ENCODE measurements around the gene NMNAT1. TPM values are rescaled to one million over a fixed set of nuclear protein-coding genes. Genes with fewer than 3 reads are reported as not detected.

The NMNAT1 gene
- total RNA-seq, 2 experiments from 2014 or later = 7.7 to 9.6 TPM

DNA sequence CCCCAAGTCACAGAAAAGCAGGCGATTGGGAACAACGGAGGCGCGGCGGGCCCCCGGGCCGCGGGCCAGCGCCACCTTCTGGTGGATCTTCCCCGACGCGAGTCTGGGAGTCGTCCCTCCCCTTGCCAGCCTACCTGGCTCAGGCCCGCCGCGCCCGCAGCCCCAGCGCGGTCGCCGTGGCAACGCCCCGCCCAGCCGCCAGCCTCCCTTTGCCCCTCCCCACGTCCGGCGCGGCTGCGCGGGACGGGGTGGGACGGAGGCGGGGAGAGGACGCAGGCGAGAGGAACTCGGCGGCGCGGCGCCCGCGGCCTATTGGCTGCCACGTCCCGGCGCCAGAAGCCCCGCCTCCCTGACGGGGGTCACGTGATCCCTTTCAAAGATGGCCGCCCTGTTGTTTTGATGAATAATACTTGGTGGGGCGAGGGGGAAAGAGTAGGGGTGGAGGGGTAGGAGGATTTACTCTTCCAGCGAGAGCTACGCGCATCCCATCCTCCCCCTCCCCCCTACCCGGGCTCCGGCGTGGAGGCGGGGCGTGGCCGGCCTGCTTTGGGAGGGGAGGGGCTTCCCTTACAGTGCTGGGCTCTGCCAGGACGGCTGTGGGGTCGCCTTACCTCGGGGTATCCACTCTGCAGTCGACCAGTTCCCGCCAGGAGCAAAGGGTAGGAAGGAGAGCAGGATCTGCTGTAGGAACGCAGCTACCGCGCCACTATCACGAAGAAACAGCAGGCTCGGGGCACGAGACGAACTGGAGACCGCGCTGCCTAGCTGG lies 89.5 kb downstream of the NMNAT1 start, which contains the start of gene UBE4B:
UBE4B (plus strand) TSS at position 369 of the 769 bp plus-strand sequence. CDS start 713 bp downstream, outside the sequence.
- POLR2A ChIA-PET = interaction anchor here (1.4 to 2.5 kb wide), 3 partner anchors 16 to 89 kb away, joined by 3 to 8 read pairs (median 6); partner anchors contain the start of genes LZIC and NMNAT1
- TF ChIP-seq, protein P1, sequence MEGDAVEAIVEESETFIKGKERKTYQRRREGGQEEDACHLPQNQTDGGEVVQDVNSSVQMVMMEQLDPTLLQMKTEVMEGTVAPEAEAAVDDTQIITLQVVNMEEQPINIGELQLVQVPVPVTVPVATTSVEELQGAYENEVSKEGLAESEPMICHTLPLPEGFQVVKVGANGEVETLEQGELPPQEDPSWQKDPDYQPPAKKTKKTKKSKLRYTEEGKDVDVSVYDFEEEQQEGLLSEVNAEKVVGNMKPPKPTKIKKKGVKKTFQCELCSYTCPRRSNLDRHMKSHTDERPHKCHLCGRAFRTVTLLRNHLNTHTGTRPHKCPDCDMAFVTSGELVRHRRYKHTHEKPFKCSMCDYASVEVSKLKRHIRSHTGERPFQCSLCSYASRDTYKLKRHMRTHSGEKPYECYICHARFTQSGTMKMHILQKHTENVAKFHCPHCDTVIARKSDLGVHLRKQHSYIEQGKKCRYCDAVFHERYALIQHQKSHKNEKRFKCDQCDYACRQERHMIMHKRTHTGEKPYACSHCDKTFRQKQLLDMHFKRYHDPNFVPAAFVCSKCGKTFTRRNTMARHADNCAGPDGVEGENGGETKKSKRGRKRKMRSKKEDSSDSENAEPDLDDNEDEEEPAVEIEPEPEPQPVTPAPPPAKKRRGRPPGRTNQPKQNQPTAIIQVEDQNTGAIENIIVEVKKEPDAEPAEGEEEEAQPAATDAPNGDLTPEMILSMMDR (IDR thresholded peaks at IDR 0.05) = no peak
- ATAC-seq (peak; percentile 97), DNase-seq (peak; percentile 99)
- CTCF ChIA-PET = interaction anchor here (0.9 to 1.8 kb wide), 6 partner anchors 14 to 177 kb away, joined by 3 to 8 read pairs (median 4); partner anchors contain the start of gene KIF1B
- peak within 1 kb of the TSS; percentile 93 for H3K27ac Mint-ChIP-seq
- H3K4me1 Mint-ChIP-seq (ENCODE audit: low read depth) = peaks cover 18% of the 10 kb centered on the region
- H3K4me3 Mint-ChIP-seq = peak within 1 kb of the TSS; percentile 87
- no peaks in the 10 kb centered on the region for H3K27me3 Mint-ChIP-seq
- intact Hi-C loops (cut with micrococcal nuclease) = loop anchor here (10.0 kb wide), 2 partner anchors 88 to 158 kb away; partner anchors contain the start of genes LZIC and NMNAT1
- H3K36me3 Mint-ChIP-seq (ENCODE audit: low read depth) = peaks cover 2% of the 10 kb centered on the region
- no peaks in the 10 kb centered on the region for H3K9me3 Mint-ChIP-seq

- H3K4me1 Mint-ChIP-seq (ENCODE audit: low read depth) = peaks cover 18% of the 10 kb centered on the region
- no peak for DNase-seq
- H3K27ac Mint-ChIP-seq = peak overlapping the region; percentile 93
- ChIA-PET POLR2A (interaction anchor here (1.4 to 2.5 kb wide), 3 partner anchors 15 to 90 kb away, joined by 3 to 8 read pairs (median 6); partner anchors contain the start of genes LZIC and NMNAT1), CTCF (interaction anchor here (0.9 to 1.8 kb wide), 7 partner anchors 13 to 177 kb away, joined by 3 to 8 read pairs (median 3); partner anchors contain the start of gene KIF1B)
- H3K9me3 Mint-ChIP-seq = no peaks in the 10 kb centered on the region
- no peaks in the 10 kb centered on the region for H3K27me3 Mint-ChIP-seq
- peak; percentile 3 for ATAC-seq
- TF ChIP-seq, protein P1 (IDR thresholded peaks at IDR 0.05) = no peak
- H3K4me3 Mint-ChIP-seq = peak overlapping the region; percentile 87
- H3K36me3 Mint-ChIP-seq (ENCODE audit: low read depth) = peaks cover 3% of the 10 kb centered on the region
- intact Hi-C loops (cut with micrococcal nuclease) = loop anchor here (10.0 kb wide), 2 partner anchors 89 to 159 kb away; partner anchors contain the start of genes LZIC and NMNAT1
These were observed 90.1 kb downstream of the NMNAT1 start for GRCh38 chr1:10033359-10033845.

Small RNA genes lying within 50 kb of the gene (microRNA-seq; reads per million reads assigned to microRNA genes)
- 3.0 reads per million, percentile 4 among the genes with 10 or more reads in this experiment for gene MIR5697 (ENCODE audit: borderline microRNAs expressed, borderline replicate concordance)

Other genes starting within 250 kb of the NMNAT1 start
- 10 to 100 TPM; 29.3 to 29.9 TPM for gene CLSTN1, start 119.5 kb upstream of the NMNAT1 start, total RNA-seq
- gene CTNNBIP1, start 33.2 kb upstream of the NMNAT1 start, total RNA-seq = 1 to 10 TPM; 9.0 to 9.6 TPM
- 10 to 100 TPM; 23.9 to 24.2 TPM for gene LZIC, start 84 bp upstream of the NMNAT1 start, total RNA-seq
- not detected for gene RBP7, start 53.8 kb downstream of the NMNAT1 start, total RNA-seq
- 10 to 100 TPM; 21.0 to 26.2 TPM for gene UBE4B, start 89.5 kb downstream of the NMNAT1 start, total RNA-seq